AG08396 (cell line): ENCODE results near the gene ATP23.
A peak's percentile ranks its signal among the peaks of the same experiment; 100 is the strongest.

ENCODE experiments used
- DNase-seq: peaks from one replicate; pipeline ENCODE4 v3.0.0; 2012; ENCODE audit warnings: low spot score, mixed read lengths

ATP23 gene, protein sequence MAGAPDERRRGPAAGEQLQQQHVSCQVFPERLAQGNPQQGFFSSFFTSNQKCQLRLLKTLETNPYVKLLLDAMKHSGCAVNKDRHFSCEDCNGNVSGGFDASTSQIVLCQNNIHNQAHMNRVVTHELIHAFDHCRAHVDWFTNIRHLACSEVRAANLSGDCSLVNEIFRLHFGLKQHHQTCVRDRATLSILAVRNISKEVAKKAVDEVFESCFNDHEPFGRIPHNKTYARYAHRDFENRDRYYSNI

GRCh38 chr12:57941165-57941894 lies at the start of gene ATP23:
TSS of gene ATP23 (plus strand) at chr12:57941567. CDS start at chr12:57941702, 135 bp downstream.
- peak; percentile 97 for DNase-seq

DNA sequence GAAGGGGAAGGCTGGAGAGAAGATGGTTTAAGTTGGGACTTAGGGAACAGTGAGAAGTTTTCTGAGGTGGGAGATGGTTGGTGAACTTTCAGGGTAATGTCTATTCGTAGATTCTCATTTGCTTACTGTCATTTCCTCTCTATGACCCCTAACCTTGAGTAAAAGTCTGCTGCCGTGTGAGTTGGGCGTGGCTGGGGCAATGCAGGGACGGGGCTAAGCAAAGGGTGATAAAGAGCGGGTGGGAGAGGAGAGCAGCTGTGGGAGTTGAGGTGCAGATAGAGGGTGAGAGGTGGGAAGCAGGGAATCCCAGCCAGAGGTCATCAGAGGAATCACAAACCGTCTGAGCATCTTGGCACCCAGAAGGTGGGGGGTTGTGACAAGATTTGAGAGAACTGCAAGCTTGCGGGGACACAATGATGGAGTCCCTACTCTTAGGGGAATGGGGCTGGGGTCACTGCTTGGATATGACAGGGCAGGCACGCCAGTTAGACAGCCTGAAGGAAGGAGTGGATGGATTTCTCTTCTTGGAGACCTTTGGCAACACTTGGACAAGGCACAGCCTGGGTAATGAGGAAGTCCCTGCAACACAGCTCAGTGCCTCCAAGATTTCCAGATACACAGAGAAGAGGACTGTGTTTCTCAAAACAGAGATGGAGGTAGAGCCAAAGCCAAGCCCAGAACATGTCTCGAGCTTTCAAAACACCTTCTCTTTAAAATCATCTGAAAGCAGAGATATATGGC lies 49.0 kb upstream of the ATP23 start:
- no peak for DNase-seq

GRCh38 chr12:57893431-57894353 lies 47.7 kb upstream of the ATP23 start:
- peak; percentile 77 for DNase-seq

DNA sequence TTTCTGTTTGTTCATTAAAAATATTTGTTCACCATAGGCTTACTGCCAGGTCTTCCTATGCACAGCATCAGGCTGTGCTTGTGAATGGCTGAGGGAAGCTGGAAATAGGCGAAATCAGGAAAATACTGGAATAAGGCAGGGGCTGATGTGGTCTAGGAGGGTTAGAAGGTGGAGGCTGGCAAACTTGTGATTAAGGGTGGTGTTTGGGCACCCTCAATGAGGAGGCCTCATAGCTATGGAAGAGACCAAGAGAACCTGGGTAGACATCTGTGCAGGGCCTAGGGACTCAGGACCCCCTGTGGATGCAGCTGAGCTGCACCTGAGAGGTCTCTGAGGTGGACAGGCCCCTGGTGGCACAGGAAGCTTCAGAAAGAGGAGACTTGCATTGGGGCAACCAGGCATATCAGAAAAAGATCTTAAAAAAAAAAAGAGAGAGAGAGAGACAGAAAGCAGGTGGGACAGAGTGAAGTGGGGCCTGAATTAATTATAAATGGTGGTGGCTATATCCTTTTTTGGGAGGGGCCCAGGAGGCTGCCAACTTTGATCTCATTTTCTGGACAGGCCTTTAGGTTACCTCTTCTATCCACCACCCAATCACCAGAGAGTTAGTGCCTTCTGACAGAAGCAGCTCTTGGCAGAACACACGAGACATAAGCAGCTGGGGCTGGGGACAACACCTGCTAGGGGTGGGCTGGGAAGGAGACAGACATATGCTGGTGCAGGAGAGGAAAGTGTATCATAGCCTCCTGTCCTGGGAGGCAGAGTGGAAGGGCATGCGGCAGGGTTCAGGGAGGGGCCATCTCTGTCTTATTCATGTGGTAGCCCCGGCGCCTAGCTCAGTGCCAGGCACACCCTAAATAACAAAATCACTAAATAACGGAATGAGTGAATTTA lies 46.7 kb upstream of the ATP23 start:
- no peak for DNase-seq

- no peak for DNase-seq
These were observed 45.8 kb upstream of the ATP23 start for GRCh38 chr12:57895389-57896114.

- no peak for DNase-seq
These were observed 45.3 kb upstream of the ATP23 start for GRCh38 chr12:57896115-57896433.

- peak; percentile 66 for DNase-seq
These were observed 44.7 kb upstream of the ATP23 start for GRCh38 chr12:57896434-57897201.

GRCh38 chr12:57897286-57897974 lies 43.9 kb upstream of the ATP23 start:
- no peak for DNase-seq

GRCh38 chr12:57898308-57898970 lies 42.9 kb upstream of the ATP23 start:
- no peak for DNase-seq

DNA sequence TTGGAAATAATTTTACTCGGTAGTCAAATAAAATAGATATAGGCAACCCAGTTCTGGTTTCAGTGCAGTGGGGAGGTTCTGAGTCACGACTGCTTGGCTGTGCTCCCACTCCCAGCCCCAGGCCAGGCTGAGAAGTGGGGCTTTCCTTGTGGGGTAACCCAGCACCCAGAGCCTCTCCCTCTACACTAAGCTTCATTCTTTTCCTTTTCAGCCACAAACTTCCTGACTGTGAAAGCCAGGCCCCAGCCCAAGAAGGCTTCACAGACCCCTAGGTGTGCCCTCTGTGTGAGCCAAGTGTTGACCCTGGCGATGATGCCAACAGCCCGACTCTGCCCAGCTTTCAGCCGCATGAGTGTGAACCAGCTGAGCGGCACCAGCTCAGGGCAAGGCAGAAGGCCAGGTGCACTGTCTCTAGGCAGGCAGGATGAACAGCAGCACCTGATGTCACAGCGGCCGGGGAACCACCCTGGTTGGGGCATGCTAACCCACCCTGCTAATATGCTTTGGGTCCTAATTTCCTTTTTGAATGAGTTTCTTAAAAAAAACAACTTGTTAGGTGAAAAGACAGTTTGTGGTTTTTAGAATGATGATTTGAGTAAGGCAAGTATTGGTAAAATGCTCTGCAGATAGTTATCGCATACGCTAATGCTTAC lies 42.2 kb upstream of the ATP23 start:
- DNase-seq: peak; percentile 53

DNA sequence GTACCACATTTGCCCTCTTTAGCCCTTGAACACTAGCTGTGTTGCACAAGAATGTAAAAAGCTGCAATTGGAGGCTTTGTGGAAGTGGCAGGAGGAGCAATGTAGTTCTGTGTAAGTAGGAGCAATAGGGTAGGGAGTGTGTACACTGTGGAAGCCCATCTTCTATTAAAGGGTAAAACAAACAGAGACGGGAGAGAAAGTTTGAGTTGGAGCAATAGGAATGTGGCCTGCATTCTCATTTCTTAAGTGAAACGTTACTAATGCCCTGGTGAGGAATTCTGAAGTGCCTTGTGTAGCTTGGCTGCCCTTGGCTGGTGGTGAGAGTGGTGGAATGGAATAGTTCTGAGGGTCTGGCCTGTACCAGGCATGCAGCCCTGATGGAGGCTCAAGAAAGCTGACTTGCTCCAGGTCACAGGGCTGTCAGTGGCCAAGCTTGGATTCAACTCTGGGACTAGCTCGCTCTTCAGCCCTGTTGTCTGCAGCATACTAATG lies 38.8 kb upstream of the ATP23 start:
- no peak for DNase-seq

GRCh38 chr12:57904426-57904825 lies 36.9 kb upstream of the ATP23 start:
- no peak for DNase-seq

GRCh38 chr12:57904848-57905811 lies 36.2 kb upstream of the ATP23 start:
- peak; percentile 81 for DNase-seq

- DNase-seq: no peak
These were observed 35.4 kb upstream of the ATP23 start for GRCh38 chr12:57905812-57906475.

DNA sequence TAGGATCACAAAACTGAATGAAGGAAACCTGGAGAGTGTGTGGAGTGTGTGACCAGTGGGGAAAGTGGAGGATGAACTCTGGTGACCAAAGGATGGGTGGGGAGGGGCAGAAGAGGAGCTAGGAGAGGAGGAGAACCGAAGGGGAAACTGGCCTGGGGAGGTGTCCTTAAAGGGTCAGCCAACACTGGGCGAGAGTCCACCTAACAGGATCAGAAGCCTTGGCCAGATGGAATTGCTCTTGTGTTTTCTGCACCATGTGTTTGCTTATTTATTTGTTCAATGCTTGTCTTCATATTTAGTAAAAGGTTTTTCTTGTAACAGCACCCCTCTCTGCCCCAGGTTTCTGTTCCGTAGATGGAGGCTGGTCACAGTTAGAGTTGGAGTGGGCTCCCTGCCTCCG lies 34.5 kb upstream of the ATP23 start:
- DNase-seq: no peak

DNA sequence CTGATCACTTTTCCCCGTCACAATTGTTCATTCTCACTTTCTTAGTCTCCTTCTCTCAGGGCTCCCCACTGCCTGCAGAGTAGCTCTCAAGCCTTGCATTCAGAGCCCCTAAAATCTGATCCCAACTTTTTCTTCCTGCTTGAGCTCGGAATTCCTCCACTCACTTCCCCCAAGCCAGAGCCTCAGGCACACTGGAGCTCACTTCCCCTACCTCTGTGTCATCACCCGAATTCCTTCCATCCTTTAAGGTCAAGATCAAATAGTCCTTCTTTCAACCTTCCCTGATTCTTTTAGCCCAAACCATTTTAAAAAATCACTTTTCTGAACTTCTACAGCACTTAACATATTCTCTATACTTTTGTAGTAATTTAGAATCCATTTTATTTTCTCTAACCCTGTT lies 34.1 kb upstream of the ATP23 start:
- DNase-seq: no peak
